ENCODE measurements around the gene FAM53B.
A peak's percentile ranks its signal among the peaks of the same experiment; 100 is the strongest.

The FAM53B gene

DNA sequence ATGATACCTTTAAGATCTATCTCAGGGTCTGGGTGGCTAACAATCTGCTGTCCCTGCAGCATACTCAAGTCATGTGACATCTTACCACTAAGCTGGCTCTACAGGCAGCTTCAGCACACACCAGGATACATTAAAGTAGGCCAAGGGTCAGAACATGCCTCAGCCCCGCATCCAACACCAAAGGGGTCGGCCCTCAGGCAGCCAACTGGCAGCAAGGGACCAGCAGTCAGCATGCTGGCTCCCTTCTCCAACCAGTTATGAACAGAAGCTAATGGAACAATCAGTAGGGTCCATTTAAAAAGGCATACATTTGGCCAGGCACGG is 37.1 kb downstream of the FAM53B start:
- DNase-seq: no peak

DNA sequence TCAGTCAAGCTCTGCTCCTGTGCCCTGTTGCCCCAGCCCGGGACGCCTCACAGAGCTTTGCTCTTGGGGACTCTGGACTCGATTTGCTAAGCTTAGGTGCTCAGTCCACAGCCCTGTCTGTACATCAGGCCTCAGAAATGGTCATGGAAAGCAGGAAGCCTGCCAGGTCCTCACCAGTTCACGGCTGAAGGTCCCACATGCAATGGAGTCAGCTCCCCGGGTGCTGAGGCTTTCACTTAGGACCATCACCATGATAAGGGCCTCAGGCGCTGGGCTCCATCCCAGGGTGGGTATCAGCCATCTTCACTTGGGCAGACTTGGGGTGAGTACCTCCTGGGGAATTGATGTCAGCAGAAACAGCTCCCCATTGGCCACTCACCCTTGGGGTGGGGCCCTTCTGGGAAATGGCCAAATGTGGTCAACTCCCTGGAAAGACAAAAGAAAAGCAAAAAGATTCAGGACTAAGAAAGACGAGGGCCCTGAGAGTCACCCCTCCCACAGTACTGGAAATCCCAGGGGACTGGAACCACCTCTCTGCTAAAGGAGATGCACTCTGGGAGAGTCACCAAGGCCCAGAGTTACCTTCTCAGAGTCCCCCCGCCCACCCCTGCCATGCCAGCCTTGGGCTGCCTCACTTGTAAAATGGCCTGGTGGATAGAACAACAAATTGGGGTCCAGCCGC is 37.6 kb downstream of the FAM53B start:
- DNase-seq: no peak

DNA sequence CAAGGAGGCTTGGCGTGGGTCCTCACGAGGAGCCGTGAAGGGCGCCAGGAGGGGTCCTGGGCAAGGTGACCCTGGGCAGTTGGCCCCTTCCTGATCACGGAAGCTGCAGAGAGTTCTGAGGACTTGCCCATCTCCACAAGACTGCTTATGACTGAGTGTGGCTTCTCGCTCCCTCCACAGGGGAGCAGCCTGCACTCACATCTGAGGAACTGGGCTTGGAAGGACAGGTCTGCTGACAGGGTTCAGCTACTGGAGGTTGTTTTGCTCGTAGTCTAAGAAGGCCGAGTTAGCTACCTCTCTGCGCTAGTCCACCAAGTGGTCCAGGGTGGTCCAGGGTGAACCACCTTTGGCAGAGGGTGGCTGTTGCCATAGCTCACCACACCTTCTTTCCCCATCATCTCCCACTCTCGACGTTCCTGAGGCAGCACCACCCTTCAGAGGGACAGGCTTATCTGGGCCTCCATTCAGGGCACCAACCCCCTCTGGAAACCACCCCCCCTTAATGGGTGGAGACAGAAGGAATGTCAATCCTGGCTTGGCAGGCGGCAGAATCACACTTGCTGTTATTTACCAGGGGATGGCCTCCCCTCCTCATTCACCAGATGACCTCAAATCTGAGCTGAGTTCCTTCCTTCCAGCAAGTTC is 38.2 kb downstream of the FAM53B start:
- no peak for DNase-seq

DNA sequence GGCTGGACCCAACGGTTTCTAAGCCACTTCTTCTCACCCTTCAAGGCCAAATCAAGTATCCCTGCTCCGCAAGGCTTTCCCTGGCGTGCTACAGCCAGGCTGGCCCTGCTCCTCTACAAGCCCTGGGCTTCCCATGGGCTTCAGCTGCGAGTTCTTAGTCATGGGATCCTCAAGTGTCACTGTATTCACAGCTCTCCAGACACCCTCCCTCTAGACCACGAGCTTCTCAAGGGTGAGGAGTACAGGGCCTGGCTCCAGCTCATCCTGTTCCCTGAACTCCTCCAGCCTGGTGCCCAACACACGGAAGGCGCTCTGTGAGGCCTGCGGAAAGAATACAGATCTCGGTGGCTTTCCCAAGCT is 38.8 kb downstream of the FAM53B start:
- DNase-seq: no peak

DNA sequence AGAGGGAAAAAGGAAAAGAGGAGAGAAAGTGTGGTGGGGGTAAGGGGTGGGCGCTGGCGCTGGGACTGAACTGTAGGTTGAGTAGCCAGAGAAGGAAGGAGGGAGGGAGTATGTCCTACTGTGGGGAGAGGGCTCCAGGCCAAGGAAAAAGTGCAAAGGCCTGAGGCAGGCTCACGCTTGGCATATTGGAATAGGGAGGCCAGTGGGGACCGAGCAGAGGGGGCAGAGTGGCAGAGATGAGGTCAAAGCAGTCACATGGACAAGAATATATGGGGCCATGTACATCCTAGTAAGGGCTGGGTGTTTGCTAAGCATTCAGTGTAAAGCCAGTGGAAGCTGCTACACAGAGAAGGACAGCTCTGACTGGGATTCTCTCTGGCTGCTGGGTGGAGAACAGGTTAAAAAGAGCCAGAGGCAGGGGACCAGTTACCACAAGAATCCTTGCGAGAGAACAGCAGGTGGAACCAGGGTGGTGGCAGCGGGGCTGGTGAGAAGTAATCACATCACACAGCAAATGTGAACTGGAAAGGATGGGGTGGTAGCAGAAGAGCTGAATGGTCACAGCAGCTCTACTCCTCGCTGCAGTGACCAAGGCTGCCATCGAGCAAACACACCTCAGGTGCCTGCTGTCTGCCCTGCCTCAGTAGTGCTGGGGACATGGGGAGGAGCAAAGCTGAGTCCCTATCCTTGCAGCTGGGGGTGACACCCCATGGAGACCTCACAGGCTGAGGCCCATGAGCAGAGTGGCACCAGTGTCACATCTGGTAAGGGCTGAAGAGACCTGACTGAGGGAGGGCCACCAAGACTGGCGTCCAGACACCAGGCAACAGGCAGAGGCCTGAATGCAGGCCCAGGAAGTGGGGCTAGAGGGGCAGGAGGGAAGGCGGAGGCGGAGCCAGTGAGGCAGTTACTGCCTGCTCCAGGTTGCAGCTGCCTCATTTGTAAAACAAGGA is 39.5 kb downstream of the FAM53B start:
- no peak for DNase-seq

DNA sequence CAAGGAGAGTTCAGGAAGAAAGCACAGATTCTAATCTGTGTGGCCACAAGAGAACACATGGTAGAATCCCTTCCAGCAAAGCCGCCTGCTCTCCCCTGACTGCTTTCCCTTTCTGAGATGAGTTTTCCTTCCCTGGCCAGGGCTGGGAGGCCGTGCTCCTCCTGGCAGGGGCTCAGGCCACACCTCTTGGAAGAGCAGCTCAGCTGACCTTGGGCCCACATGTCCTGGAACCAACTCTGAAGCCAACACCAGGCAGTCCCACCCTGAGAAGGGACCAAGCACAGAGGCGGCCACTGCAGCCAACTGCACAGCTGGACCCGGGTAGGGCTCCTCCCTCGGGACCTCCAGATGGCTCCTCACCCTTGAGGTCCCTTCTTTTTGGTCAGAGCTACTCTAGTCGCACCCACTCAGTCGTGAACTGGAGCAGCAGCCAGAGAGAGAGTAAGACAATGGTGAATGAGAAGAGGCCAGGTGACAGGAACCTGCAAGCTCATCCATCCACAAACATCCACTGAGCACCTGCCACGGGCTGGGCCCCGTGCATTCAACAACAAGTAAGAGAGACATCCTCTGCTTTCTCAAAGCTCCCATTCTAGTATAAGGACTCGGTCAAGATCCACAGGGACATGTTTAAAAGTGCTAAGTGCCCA is 40.3 kb downstream of the FAM53B start:
- DNase-seq: no peak

DNA sequence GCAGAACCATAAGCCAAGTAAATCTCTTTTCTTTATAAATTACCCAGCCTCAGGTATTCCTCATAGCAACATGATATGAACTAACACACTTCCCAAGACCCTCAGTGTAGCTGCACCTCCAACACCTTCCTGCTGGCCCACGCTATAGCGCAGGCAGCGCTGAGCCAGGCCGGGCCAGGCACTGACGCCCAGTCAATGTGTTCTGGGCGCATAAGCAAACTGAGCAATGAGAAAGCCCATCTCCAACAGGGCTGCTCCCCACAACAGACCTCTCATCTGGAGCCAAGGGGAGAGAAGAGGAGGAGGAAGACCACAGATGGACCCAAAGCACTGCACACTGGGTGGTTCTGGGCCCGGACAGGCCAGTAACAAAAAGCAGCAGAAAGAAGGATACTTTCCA is 40.8 kb downstream of the FAM53B start:
- DNase-seq: no peak

DNA sequence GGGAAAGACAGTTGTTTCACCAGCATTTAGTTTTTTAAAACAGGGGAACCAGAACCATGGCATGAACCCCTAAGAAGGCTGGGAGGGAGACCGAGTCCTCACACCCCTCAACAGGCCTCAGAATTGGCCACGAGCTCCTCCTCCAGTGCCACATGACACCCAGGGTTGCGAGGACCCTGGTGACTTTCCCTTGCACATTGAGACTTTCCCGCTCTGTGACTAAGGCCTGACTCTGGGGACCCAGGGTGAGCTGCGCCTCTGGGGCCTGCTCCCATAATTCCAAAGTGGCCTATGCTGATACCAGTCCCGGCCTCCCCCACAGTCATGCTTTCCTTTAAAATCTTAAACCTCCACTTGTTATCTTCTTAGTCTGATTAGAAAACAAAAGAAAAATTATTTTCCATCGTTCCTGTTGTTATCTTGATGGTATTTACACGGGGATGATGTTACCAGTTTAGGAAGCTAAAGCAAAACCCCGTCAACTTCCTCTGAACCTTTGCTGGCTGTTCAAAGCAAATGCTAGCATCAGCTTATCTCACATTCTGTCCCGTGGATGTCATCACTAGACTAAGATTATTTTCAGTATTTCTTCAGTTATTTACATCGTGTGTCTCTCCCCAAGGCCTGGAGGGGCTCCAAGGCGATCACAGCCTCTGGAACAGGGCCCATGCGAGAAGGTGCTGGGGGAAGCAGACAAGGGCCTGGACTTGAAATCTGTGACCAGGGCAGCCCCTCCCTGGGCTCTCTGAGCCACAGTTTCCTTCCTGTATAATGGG is 42.1 kb downstream of the FAM53B start:
- no peak for DNase-seq

DNA sequence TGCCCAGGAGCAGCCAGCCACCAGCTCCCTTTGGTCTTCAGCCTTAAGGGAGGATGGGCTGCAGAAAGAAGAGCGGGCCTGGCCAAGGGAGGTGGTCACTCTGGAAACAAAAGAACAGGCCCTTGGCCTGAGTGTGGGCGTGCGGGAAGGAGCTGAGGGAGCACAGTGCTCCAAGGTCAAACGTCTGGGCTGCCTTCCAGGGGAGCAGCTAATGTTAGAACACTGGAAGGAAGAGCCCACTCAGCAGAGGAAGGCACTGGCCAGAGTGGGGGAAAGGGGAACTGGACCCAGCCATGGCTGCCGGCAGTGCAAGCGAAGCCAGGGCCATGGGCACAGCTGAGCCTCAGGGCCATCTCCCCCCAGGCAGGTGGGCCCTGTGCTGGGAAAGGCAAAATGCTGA is 42.7 kb downstream of the FAM53B start:
- peak; percentile 12 for DNase-seq

DNA sequence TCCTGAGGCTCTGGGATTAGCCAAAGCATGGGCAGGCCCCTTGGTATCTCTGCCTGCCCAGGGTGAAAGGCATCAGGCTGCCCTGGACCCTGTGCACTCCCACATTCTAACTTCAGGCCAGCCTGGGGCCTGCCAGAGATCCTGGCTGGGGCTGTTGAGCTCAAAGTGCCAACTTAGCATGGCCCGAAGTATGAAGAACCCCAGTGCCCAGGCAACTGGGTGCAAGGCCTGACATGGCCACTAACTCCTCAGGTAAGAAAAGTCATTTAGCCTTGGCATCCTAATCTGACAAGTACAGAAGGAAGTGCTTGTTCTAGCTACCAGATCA is 43.2 kb downstream of the FAM53B start:
- DNase-seq: no peak

DNA sequence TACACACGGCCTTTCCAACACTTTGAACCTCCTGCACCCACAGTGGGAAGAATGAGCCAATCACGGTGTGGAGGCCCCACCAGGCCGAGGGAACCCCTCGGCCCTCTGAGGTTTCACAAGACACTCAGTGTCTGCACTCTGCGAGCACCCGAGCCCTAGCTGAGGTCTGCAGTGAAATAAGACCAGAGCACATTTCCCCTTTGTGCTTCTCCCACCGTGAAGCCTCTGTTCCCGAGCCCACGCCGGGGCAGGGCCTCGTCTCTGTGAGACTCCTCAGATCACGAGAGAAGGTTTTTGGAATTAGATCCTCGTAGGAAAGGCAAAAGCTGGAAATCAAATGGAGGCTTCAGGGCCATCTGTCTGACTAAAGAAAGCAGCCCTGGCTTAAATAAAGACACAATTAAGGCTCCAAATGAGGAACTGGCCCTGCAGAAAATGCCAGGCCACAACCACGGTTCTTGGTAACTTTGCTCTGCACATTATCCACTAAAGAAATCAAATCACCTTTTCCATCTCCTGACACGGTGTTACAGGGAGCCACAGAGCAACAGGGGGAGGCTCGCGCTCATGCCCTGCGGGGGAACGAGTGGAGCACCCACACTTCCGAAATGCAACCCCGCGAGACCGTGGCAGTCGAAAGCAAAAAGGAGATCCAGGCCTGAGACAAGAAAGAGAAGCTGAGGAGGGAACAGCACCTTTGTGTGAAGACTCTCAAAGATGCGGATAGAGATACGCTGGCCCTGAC is 43.7 kb downstream of the FAM53B start:
- no peak for DNase-seq

DNA sequence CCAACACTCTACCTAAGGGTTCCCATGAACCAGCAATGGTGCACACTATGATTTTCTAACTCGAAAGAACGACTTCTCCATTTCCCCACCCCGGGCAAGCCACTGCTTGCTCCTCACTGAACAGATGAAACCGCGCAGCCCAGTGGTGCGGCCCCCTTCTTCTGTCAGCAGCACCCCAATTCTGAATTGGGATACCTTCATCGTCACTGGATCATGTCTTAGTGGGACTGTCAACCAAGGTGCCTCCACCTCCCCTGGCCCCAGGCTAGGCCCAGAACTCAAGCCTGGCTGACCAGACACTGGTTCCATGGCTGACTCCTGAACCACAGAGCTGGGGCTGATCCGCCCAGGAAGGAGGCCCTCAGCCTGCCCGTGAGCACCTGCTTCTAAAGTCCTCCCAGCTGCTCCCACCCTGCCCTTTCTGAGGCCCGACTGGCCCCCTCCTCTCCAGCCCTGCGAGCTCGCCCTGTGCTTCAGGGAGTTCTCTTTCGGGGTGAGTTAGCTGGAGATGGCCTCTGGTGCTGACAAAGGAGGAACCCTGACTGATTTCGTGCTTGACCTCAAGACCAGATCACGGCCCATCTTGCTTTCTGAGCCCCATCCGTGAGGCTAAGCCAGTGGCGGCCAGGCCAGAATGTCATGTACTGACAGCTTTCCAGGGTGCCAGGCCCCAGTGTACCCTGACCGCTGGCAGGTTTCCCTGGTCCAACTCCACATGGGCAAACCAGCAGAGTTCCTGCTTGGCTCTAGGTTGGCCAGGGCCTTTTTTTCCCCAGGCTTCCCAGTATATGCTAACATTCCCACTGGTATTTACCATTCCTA is 44.5 kb downstream of the FAM53B start:
- no peak for DNase-seq

DNA sequence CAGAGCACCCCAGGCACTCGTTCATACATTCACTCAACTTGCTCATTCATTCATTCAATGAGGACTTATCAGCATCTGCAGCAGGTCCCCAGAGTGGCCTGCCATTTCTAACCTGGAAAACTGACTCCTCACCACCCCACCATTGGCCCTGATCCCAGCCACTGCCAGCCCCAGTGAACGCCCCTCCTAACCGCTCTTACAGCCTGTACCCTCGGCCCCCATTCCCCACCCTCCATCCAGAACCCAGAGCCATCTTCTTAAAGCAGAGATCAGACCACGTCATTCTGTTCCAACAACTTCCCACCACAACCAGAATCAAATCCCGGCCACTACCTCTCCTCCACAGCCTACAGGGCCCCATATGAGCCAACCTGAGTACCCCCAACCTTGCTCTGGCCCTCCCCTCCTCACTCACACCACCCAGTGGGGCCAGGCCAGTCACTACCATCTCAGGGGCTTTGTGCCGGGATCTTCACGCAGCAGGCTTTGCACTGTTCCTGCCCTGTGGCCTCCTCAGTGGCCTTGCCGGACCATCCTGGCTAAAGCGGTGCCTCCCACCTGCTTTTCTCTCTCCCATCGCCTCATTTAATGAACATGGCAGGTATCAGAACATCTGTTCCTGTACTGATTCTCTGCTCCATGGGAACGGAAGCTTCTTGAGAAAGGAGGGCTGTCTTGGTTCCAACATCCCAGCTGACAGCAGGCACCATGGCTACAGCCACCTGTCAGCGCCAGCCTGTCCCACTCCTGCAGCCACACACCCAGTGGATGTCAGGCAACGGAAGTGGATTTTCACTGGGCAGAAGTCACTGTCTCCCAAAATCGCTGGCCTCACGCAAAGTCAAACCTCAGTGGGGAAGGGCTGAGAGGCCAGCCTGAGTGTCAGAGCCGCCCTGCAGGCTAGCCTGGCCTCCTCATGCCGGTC is 45.4 kb downstream of the FAM53B start:
- no peak for DNase-seq

DNA sequence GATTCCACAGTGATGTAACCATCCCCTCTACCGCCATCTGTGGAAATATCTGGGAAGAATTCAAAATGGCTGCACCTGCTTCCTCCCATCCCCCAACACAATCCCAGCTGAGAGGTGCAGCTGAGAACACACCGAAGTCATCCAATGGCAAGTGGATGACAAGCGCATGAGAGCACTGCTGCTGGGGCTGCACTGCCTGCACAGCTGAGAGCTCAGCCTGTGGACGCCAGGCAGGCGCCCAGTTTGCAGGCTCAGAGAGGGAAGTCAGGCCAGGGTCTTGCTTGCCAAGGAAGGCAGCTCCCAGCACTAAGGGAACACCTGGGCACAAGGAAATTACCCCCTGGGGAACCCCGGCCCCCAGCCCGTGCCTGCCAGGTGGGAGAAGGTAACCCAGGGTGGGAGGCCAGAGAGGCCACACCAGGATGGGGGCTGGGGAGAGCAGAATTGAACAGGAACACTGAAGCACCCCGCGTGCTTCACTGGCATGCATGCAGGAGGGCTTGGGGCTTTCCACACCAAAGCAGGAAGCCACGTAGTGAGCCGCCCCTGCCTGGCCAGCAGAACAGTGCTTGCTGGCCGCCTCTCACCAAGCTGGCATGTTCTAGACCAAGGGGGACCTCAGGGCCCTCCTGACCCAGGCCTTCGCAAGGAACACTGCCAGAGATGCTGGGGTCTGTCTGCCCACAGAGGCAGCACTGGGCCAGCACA is 46.2 kb downstream of the FAM53B start:
- peak; percentile 30 for DNase-seq

DNA sequence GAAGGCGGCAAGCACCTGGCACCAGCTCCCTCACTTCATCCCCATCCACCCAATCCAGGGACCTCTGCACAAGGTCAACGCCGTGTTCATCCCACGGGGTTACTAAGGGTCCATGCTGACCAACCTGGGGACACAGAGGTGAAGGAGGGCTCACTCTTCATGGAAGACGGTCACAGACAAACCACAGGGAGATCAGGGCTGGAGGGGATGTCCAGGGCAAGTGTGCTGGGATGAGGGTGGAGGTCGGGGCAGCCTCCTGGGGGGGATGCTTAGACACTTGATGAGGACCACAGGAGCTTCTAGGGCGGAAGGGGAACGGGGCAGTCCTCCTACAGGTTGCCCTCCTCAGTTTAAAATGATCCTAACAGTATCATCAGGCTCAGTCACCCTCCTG is 46.7 kb downstream of the FAM53B start:
- DNase-seq: no peak

DNA sequence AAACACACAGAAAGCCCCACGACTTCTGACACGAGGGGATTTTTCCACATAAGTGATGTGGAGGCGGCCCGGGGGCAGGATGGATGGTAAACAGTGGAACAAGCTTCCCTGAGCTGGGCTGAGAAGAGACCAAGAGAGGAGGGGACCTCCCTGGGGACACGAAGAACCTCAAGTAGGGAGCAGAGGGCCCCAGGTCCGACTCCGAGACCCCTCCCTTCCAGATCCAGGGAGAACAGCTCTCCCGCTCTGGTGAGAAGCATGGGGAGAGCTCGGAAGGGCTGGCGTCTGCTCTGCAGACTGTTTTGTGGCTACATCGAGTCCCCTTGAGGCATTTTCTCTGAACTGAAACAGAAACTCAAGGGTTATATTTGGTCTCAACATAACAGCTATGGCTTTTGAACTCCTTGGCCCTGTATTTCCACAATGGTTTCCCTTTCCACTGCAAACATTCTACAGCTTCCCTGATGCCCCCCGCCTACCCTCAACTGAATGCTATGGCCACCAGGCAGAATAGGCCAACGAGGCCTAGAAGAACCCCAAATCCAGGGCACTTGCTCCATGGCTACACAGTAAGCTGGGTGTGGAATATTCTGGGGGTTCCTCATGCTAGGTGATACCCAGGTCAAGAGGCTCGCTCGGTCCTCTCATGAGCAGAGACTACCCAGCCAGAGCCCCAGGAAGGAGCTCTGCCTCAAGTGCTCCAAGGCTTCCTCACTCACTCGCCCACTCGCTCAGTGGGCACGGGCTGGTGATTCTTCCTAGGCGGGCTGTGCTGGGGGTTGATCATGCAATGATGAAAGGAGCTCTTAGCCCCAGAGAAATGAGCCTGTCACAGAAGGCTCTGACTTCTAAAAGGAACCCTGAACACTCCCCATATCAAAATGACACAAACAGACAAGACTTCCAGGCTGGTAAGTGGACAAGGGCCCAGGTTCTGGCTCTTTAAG is 47.5 kb downstream of the FAM53B start:
- no peak for DNase-seq

DNA sequence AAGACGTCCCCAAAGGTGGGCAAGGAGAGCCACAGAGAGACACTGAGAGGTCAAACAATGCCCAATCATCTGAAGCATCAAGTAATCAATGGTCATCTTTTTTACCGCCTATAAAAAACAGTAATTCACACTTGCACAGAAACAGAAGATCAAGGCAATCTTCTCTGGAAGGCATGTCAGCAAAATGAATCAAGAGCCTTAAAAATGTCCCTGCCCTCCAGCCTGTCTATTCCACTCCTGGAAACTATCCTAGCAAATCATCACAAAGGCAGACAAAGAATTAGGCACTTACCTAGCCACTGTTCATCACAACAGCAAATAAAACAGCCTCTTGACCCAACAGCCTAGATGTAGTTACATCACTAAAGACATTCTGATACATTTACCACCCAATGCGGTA is 48.9 kb downstream of the FAM53B start:
- no peak for DNase-seq
